HG03039 (cell line): Measurements from ENCODE around the gene CEL.
"Not testable (repeated sequence)": the region's sequence is repeated elsewhere in the genome, so short reads cannot be mapped to it uniquely, and the experiment has no call there.

Experiments
- ATAC-seq: cut with Tn5 transposase; IDR thresholded peaks from one replicate; pipeline ENCODE4 v1.9.1; 2021; ENCODE audit warnings: mild to moderate bottlenecking, moderate library complexity; ENCODE audit not compliant: unreplicated experiment

Gene CEL

DNA sequence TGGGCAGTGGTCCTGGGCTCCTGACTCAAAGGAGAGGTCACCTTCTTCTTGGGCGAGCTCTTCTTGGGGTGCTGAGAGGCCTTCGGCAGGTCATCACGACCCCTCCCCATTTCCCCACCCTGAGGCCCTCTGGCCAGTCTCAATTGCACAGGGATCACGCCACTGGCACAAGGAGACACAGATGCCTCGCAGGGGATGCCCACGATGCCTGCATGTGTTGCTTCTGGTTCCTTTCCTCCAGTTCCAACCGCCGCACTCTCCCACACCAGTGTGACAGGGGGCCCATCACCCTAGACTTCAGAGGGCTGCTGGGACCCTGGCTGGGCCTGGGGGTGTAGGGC is 1.3 kb downstream of the CEL start:
- ATAC-seq = no peak

DNA sequence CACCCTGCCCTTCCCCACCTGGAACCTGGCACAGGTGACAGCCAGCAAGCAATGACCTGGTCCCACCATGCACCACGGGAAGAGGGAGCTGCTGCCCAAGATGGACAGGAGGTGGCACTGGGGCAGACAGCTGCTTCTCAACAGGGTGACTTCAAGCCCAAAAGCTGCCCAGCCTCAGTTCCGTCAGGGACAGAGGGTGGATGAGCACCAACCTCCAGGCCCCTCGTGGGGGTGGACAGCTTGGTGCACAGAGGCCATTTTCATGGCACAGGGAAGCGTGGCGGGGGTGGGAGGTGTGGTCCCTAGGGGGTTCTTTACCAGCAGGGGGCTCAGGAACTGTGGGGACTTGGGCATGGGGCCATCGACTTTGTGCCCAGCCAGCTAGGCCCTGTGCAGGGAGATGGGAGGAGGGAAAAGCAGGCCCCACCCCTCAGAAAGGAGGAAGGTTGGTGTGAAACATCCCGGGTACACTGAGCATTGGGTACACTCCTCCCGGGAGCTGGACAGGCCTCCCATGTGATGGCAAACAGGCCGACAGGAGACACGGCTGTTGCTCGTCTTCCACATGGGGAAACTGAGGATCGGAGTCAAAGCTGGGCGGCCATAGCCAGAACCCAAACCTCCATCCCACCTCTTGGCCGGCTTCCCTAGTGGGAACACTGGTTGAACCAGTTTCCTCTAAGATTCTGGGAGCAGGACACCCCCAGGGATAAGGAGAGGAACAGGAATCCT is 1.9 kb downstream of the CEL start:
- no peak for ATAC-seq

DNA sequence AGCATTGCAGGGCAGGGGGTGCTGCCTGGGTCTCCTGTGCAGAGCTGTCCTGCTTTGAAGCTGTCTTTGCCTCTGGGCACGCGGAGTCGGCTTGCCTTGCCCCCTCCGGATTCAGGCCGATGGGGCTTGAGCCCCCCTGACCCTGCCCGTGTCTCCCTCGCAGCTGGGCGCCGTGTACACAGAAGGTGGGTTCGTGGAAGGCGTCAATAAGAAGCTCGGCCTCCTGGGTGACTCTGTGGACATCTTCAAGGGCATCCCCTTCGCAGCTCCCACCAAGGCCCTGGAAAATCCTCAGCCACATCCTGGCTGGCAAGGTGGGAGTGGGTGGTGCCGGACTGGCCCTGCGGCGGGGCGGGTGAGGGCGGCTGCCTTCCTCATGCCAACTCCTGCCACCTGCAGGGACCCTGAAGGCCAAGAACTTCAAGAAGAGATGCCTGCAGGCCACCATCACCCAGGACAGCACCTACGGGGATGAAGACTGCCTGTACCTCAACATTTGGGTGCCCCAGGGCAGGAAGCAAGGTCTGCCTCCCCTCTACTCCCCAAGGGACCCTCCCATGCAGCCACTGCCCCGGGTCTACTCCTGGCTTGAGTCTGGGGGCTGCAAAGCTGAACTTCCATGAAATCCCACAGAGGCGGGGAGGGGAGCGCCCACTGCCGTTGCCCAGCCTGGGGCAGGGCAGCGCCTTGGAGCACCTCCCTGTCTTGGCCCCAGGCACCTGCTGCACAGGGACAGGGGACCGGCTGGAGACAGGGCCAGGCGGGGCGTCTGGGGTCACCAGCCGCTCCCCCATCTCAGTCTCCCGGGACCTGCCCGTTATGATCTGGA is 2.7 kb downstream of the CEL start:
- ATAC-seq = no peak

DNA sequence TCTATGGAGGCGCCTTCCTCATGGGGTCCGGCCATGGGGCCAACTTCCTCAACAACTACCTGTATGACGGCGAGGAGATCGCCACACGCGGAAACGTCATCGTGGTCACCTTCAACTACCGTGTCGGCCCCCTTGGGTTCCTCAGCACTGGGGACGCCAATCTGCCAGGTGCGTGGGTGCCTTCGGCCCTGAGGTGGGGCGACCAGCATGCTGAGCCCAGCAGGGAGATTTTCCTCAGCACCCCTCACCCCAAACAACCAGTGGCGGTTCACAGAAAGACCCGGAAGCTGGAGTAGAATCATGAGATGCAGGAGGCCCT is 3.2 kb downstream of the CEL start:
- ATAC-seq = no peak

DNA sequence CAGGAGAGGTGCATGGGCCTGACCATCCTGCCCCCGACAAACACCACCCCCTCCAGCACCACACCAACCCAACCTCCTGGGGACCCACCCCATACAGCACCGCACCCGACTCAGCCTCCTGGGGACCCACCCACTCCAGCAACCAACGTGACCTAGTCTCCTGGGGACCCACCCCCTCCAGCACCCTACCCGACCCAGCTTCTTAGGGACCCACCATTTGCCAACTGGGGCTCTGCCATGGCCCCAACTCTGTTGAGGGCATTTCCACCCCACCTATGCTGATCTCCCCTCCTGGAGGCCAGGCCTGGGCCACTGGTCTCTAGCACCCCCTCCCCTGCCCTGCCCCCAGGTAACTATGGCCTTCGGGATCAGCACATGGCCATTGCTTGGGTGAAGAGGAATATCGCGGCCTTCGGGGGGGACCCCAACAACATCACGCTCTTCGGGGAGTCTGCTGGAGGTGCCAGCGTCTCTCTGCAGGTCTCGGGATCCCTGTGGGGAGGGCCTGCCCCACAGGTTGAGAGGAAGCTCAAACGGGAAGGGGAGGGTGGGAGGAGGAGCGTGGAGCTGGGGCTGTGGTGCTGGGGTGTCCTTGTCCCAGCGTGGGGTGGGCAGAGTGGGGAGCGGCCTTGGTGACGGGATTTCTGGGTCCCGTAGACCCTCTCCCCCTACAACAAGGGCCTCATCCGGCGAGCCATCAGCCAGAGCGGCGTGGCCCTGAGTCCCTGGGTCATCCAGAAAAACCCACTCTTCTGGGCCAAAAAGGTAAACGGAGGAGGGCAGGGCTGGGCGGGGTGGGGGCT is 4.6 kb downstream of the CEL start:
- ATAC-seq = no peak

- ATAC-seq = no peak
Measured at GRCh38 chr9:133067006-133067405, 5.2 kb downstream of the CEL start.

DNA sequence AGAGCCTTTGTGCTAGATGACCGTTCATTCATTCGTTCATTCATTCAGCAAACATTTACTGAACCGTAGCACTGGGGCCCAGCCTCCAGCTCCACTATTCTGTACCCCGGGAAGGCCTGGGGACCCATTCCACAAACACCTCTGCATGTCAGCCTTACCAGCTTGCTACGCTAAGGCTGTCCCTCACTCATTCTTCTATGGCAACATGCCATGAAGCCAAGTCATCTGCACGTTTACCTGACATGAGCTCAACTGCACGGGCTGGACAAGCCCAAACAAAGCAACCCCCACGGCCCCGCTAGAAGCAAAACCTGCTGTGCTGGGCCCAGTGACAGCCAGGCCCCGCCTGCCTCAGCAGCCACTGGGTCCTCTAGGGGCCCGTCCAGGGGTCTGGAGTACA is 6.0 kb downstream of the CEL start:
- ATAC-seq = no peak

DNA sequence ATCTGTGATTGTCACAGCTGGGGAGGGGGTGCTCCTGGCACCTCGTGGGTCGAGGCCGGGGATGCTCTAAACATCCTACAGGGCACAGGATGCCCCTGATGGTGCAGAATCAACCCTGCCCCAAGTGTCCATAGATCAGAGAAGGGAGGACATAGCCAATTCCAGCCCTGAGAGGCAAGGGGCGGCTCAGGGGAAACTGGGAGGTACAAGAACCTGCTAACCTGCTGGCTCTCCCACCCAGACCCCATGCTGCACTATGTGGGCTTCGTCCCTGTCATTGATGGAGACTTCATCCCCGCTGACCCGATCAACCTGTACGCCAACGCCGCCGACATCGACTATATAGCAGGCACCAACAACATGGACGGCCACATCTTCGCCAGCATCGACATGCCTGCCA is 6.7 kb downstream of the CEL start:
- not testable (repeated sequence) for ATAC-seq

GRCh38 chr9:133070500-133070961 is 8.8 kb downstream of the CEL start:
- not testable (repeated sequence) for ATAC-seq

DNA sequence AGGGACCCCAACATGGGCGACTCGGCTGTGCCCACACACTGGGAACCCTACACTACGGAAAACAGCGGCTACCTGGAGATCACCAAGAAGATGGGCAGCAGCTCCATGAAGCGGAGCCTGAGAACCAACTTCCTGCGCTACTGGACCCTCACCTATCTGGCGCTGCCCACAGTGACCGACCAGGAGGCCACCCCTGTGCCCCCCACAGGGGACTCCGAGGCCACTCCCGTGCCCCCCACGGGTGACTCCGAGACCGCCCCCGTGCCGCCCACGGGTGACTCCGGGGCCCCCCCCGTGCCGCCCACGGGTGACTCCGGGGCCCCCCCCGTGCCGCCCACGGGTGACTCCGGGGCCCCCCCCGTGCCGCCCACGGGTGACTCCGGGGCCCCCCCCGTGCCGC is 9.2 kb downstream of the CEL start:
- not testable (repeated sequence) for ATAC-seq

GRCh38 chr9:133071484-133072150 is 9.8 kb downstream of the CEL start:
- ATAC-seq = no peak

DNA sequence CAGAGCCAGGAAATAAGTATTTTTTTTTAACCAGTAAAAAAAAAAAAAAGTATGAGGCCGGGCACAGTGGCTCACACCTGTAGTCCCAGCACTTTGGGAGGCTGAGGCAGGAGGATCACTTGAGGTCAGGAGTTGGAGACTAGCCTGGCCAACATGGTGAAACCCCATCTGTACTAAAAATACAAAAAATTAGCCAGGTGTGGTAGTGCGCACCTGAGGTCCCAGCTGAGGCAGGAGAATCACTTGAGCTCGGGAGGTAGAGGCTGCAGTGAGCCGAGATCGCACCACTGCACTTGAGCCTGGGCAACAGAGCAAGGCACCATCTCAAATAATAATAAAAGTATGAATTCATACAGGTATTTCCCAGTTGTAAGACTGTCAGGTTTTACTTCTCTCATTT is 10.4 kb downstream of the CEL start:
- ATAC-seq = not testable (repeated sequence)

- ATAC-seq = no peak
Measured at GRCh38 chr9:133073086-133074014, 11.6 kb downstream of the CEL start.

GRCh38 chr9:133074111-133074651 is 12.4 kb downstream of the CEL start:
- no peak for ATAC-seq

- ATAC-seq = no peak
Measured at GRCh38 chr9:133075925-133076630, 14.3 kb downstream of the CEL start.

DNA sequence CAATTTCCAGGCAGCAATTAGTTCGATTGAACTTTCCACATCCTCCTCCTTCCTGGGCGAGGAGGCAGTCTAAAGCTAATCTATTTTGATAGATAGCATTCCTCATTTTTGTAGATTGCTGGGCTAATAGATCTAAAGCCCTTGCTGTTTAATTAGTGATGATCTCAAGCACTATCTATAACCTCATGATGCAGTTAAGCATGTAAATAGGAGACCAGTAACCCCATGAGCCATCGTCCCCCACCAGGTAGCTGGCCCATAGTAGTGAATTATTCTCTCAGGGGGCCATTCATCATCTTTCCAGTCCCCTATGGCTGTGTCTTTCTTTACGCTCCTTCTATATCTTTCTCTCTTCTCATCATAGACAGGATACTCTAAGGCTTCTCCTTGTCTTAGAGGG is 14.9 kb downstream of the CEL start:
- ATAC-seq = no peak

DNA sequence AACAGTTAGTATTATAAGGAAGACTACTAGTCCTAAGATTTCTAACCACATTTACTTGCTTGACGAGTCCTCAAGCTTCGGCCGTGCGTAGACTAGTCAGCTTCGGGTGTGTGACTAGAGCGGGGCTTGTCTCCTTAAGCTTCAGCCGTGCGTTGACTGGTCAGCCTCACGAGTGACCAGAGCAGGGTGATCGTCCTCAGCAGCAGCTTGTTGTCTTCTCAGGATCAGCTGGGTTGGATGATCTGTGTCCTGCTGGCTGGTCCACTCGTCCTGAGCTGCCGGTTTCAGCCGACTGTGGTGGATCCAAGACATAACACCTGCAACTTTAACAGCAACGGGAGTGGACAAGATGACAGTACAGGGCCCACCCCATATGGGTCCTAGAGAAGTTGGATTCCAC is 16.7 kb downstream of the CEL start:
- no peak for ATAC-seq

DNA sequence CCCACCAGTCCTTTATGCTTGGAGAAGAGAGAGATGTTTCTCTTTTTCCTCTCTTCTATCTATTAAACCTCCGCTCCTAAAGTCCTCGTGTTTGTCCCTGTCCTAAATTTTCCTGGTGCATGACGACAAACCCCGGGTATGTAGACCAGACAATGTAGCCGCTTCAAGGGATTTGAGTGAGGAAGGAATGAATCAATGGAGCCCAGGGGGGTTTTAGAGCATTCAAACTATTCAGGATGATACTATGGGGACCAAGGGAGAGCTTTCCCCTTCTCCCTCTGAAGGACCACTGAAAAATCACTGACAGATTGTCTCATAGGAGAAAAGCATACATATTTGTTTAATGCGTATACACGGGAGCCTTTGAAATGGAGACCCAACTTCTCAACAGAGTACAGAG is 18.4 kb downstream of the CEL start:
- no peak for ATAC-seq
